MG63 (cell line): ENCODE results near the gene MED28. TPM values are rescaled to one million over a fixed set of nuclear protein-coding genes. Genes with fewer than 3 reads are reported as not detected.
"Not testable (repeated sequence)": the region's sequence is repeated elsewhere in the genome, so short reads cannot be mapped to it uniquely, and the experiment has no call there.

Source experiments
- DNase-seq: peaks from one replicate; pipeline ENCODE4 v3.0.0-alpha.2; 2020
- H3K27me3 ChIP-seq: fragments of 250-450 bp; sonication (Bioruptor Pico); 2 replicates; pipeline ENCODE4 v1.5.1; 2020; ENCODE audit warnings: mild to moderate bottlenecking, moderate library complexity
- H3K36me3 ChIP-seq: fragments of 250-450 bp; sonication (Bioruptor Pico); 2 replicates; pipeline ENCODE4 v1.5.1; 2020; ENCODE audit warnings: mild to moderate bottlenecking, moderate library complexity
- H3K4me3 ChIP-seq: fragments of 250-450 bp; sonication (Bioruptor Pico); 2 replicates; pipeline ENCODE4 v1.5.1; 2020; ENCODE audit warnings: mild to moderate bottlenecking, moderate library complexity
- H3K9me3 ChIP-seq: fragments of 250-450 bp; sonication (Bioruptor Pico); 2 replicates; pipeline ENCODE4 v1.5.1; 2020; ENCODE audit warnings: mild to moderate bottlenecking, moderate library complexity
- total RNA-seq: library from RNA; depleted of rRNA; stranded (reverse); fragments of >200 nt; shearing (Covaris generic); gene quantifications from 2 replicates; pipeline ENCODE4 v1.2.3, GENCODE V29; 2014; ENCODE audit warnings: low replicate concordance; rRNA removed

Gene MED28, protein sequence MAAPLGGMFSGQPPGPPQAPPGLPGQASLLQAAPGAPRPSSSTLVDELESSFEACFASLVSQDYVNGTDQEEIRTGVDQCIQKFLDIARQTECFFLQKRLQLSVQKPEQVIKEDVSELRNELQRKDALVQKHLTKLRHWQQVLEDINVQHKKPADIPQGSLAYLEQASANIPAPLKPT
- 10.3 and 18.1 TPM in 2 replicates for total RNA-seq

DNA sequence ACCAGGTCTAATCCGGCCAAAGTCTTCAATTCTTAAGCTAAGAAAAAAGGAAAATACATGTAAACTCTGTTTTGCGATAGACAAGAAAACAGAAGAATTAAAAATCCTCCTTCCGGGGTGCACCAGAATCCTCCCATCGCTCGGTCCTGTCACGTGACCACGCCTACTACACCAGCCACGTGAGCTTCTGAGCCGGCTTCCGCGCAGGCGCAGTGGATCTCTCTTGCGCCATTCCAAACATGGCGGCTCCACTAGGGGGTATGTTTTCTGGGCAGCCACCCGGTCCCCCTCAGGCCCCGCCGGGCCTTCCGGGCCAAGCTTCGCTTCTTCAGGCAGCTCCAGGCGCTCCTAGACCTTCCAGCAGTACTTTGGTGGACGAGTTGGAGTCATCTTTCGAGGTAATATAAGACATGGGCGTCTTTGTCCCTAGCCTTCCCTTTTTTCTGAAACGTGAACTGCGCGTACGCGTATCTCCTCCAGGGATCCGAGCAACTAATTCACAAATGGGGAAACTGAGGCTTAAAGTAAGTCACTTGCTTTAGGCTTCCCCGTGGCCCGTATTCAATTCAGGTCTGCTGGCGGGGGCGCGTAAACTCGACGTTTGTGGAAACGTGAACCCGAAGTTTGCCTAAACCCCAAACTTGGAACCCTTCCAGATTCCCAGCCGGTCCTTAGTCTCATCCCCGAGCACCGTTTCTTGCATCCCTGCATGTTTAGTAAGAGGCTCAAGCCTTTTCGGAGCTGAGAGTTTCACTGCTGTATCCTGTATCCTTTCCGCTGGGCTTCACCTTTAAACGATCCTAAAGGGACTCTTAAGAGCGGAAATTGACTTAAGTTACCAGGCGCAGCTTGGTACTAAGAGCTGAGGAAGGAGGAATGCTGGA is at the start of gene MED28:
Gene MED28, plus strand, starts transcription at position 226 of the 884 bp plus-strand sequence. Its CDS starts 14 bp downstream, at position 240.
- no peaks in the 10 kb centered on the region for H3K27me3 ChIP-seq
- DNase-seq: peak; percentile 88
- H3K36me3 ChIP-seq: peaks cover 4% of the 10 kb centered on the region

DNA sequence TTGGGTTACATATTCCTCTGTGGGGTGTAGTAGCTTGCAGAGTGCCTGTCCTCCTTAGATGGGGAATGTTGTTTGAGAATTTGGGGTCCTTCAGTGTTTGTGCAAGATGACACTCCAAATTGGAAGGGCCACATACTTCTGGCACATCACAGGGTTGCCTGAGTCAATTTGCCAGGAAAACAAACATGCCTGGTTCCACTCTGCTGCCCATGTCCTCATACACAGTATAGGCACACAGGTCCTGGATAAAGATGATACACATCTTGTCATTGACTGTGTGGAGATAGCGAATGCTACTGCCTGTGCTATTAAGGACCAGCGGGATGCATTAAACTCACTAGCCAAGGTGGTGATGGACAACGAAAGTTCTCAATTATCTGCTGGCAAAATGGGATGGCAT is 48.6 kb upstream of the MED28 start:
- Histone ChIP-seq H3K27me3 (no peaks in the 10 kb centered on the region), H3K36me3 (no peaks in the 10 kb centered on the region), H3K9me3 (no peaks in the 10 kb centered on the region), H3K4me3 (no peak overlapping the region)
- no peak for DNase-seq

More for the DNA sequence above, at the start of gene MED28:
- Histone ChIP-seq H3K4me3 (peak within 1 kb of the TSS; percentile 78), H3K9me3 (no peaks in the 10 kb centered on the region)

DNA sequence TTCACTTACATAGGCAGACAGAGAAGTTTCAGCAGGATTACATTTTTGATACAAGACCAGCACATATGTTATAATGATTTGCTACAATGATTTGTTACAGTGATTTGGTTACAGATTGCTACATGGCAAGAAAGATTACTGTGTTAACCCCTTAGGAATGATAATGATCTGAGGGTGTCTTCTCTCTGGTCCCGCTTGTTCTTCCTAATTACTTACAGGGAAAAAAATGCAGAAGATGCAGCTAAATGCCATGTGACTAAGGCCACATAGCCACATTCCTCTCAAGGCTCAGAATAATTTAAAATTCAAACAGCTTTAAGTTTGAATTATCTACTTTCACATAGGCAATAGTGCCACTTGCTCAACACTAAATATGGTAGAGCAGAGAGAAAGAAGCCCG is 47.2 kb upstream of the MED28 start:
- Histone ChIP-seq H3K9me3 (no peaks in the 10 kb centered on the region), H3K4me3 (no peak overlapping the region), H3K36me3 (no peaks in the 10 kb centered on the region), H3K27me3 (no peaks in the 10 kb centered on the region)
- no peak for DNase-seq

DNA sequence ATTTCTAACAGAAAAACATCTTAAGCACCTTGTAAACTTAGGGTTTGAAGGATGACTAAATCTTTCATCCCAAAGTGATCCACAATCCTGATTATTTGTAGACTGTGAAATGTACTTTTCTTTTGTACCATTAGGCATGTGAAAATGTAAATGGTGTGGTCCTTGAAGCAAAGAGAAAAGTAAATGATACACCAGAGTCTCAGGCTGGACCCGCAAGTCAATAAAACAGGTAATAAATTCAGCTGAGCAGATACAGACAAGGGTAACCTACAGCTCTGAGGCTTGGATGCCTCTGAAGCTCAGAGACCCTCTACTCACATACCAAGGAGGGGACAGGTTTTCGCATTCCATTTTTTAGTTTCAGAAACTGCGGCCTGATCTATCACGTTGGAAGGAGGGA is 40.2 kb upstream of the MED28 start:
- DNase-seq: no peak
- H3K27me3 ChIP-seq: no peaks in the 10 kb centered on the region
- H3K36me3 ChIP-seq: no peaks in the 10 kb centered on the region
- no peak overlapping the region for H3K4me3 ChIP-seq
- H3K9me3 ChIP-seq: no peaks in the 10 kb centered on the region

DNA sequence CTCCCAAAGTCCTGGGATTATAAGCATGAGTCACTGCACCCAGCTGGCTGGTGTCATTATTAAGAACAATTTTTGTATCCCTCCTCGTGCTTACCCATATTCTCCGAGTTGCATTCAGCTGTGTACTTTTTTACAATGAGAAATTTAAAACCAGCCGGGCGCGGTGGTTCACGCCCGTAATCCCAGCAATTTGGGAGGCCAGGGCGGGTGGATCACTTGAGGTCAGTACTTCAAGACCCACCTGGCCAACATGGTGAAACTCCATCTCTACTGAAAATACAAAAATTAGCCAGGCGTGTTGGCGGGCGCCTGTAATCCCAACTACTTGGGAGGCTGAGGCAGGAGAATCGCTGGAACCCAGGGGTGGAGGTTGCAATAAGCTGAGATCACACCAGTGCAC is 39.3 kb upstream of the MED28 start:
- H3K36me3 ChIP-seq, H3K27me3 ChIP-seq, H3K4me3 ChIP-seq, DNase-seq, H3K9me3 ChIP-seq: not testable (repeated sequence)

DNA sequence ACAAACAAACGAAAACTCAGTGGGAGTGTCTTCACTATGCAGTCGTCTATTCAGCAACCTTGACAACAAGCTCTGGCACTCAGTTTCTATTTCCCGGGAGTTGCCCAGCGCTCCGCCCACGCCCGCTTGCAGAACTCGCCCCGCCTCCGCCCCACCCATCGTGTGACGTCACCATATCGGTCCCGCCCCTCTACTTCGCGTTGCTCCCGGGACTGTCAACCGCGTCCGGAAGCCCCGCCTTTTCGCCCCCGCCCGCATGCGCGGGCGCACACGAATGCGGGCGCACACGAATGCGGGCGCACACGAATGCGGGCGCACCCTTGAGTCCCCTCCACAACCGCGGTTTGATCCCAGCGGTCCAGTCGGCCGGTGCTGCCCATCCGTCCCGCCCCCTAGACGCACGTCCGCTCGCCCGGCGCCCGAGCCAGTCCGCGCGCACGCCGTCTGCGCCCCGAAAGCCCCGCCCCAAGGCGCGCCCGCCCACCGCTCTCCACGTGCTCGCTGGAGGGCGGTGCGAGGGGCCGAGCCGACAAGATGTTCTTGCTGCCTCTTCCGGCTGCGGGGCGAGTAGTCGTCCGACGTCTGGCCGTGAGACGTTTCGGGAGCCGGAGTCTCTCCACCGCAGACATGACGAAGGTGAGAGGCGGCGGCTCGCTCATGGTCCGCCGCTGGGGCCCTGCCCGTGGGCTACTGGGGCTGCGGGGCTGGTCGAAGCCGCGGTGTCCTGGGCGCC is 37.3 kb upstream of the MED28 start, which contains the start of gene LAP3:
Gene LAP3, plus strand, starts transcription at position 267 of the 733 bp plus-strand sequence. Its CDS starts 268 bp downstream, at position 535.
- Histone ChIP-seq H3K9me3 (no peaks in the 10 kb centered on the region), H3K27me3 (no peaks in the 10 kb centered on the region), H3K36me3 (peaks cover 13% of the 10 kb centered on the region), H3K4me3 (peak within 1 kb of the TSS; percentile 85)
- DNase-seq: peak; percentile 90

DNA sequence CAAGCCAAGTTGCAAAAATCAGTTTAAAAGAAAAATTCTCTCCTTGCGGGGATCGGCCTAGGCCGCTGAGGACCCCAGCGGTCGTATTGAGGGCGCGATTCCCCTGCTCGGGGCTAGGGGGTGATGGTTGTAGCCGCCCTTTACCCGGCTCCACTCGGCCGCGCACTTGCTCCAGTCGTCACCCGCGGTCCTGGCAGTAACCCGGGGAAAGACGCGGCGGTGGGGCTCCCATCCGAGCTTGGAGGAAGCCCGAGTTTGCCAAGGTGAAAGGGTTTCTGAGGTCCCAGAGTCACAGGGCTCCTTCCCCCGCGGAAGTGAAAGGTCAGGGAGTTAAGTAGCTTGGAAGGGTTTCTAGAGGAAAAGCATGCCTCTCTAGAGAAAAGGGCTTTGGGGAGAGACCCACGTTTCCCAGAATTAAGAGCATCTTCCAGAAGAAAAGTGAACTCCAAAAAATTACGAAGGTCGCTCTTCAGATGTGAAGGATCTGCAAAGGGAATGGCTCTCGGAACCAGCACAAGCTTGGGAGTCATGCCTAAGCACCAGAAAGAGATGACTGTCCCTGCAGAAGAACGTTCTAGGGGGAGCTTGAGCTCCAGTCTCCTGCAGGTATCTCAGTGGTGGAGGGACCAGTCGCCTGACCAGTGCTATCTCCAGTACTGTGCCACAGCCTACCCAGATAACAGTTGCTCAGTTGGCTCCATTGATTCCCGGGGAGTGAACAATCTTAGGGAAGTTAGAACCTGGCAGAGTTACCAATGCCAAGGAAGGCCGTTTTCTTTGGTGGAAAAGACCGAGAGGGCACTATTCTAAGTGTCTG is 36.6 kb upstream of the MED28 start:
- Histone ChIP-seq H3K27me3 (no peaks in the 10 kb centered on the region), H3K9me3 (no peaks in the 10 kb centered on the region), H3K4me3 (peak overlapping the region; percentile 85), H3K36me3 (peaks cover 13% of the 10 kb centered on the region)
- DNase-seq: peak; percentile 23

DNA sequence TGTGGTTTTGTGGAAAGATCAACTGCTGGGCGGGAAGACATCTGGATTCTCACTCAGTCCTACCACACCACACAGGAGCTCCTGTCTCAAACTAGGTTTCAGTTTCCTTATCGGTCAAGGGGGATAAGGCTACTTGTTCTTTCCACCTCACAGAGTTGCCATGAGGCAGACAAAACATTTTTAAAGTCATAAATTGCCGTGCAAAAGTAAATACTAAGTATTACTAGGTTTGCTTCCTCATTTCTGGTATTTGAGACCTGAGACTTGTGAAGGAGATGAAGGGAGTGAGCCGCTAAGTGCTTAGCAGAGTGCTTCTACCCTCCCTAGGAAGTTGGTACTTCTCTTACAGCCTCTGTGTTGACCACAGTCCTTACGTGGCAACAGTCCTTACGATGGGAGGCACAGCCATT is 36.0 kb upstream of the MED28 start:
- H3K4me3 ChIP-seq: peak overlapping the region; percentile 85
- no peak for DNase-seq
- no peaks in the 10 kb centered on the region for H3K27me3 ChIP-seq
- H3K36me3 ChIP-seq: peaks cover 13% of the 10 kb centered on the region
- no peaks in the 10 kb centered on the region for H3K9me3 ChIP-seq

DNA sequence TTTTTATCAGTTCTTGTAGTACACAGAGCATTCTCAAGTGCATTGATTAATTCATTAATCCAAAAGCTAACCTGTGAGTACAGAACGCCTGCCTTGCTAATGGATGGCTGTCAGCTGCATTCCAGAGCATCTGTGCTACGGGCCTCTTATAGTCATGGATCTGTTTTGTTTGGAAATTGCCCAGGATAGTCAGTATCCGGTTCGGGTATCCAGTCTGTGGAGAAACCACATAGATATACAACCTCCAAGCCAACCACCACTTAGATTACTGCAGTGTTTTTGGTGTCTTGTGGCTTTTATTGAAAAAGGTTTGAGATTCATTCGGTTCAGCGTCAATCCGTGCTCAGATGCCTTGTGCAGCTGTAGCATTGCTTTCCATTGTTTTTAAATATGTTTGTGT is 33.5 kb upstream of the MED28 start:
- Histone ChIP-seq H3K27me3 (no peaks in the 10 kb centered on the region), H3K4me3 (no peak overlapping the region), H3K9me3 (no peaks in the 10 kb centered on the region), H3K36me3 (peaks cover 13% of the 10 kb centered on the region)
- no peak for DNase-seq

DNA sequence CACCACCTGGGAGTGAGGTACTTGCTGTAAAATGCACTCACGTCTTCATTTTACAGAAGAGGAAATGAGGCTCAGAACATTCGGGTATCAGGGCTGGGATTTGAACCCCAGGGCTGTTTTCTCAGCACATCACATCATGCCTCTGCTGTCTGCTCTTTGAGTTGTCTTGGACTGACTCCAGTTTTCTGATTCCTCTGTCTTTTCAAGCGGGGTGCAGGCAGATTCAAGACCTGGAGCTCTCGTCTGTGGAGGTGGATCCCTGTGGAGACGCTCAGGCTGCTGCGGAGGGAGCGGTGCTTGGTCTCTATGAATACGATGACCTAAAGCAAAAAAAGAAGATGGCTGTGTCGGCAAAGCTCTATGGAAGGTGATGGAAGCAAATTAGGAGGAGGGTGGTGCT is 31.2 kb upstream of the MED28 start:
- no peak for DNase-seq
- no peak overlapping the region for H3K4me3 ChIP-seq
- no peaks in the 10 kb centered on the region for H3K9me3 ChIP-seq
- no peaks in the 10 kb centered on the region for H3K27me3 ChIP-seq
- peaks cover 13% of the 10 kb centered on the region for H3K36me3 ChIP-seq

DNA sequence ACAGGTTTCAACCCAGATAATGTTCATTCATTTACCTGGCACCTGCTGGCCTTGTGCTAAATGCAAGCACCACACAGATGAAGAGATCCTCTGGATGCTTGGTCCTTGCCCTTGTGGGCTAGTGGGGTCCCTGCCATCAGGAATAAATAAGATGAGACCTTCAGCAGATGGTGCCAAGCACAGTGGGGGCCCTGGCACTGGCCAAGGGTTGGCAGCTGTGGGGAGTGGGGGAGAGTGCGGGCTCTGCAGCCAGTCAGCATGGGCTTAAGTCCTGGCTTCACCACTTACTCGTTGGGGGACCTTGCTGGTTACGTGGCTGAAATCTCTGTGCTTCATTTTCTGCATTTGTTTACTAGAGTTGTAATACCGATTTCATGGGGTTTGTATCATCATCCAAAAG is 30.5 kb upstream of the MED28 start:
- peaks cover 13% of the 10 kb centered on the region for H3K36me3 ChIP-seq
- no peak overlapping the region for H3K4me3 ChIP-seq
- DNase-seq: no peak
- no peaks in the 10 kb centered on the region for H3K9me3 ChIP-seq
- H3K27me3 ChIP-seq: no peaks in the 10 kb centered on the region

DNA sequence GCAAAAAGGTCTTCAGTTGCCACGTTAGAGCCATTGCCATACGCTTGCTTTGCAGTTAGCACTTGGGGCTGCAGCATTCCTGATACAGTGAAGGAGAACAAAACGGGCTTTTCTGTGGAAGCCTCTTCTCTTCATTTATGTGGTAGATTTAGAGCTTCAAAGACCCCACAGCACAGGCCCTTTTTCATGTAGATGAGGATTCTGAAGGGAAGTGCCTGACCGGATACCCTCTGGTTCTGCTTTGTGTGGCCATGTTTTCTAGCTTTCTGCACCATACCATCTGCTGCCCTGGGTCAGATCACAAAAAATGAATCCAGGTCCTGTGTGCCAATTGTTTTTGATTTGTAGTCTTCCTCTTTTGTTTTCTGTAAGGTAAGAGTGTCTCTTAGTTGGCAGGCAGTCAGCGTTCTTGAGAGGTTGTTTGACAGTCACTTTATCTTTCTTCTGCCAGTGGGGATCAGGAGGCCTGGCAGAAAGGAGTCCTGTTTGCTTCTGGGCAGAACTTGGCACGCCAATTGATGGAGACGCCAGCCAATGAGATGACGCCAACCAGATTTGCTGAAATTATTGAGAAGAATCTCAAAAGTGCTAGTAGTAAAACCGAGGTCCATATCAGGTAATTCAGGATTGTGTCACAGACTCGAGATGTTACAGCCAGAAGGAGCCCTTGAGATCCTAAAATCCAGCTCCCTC is 29.8 kb upstream of the MED28 start:
- DNase-seq: no peak
- no peaks in the 10 kb centered on the region for H3K9me3 ChIP-seq
- no peak overlapping the region for H3K4me3 ChIP-seq
- H3K27me3 ChIP-seq: no peaks in the 10 kb centered on the region
- peaks cover 15% of the 10 kb centered on the region for H3K36me3 ChIP-seq

DNA sequence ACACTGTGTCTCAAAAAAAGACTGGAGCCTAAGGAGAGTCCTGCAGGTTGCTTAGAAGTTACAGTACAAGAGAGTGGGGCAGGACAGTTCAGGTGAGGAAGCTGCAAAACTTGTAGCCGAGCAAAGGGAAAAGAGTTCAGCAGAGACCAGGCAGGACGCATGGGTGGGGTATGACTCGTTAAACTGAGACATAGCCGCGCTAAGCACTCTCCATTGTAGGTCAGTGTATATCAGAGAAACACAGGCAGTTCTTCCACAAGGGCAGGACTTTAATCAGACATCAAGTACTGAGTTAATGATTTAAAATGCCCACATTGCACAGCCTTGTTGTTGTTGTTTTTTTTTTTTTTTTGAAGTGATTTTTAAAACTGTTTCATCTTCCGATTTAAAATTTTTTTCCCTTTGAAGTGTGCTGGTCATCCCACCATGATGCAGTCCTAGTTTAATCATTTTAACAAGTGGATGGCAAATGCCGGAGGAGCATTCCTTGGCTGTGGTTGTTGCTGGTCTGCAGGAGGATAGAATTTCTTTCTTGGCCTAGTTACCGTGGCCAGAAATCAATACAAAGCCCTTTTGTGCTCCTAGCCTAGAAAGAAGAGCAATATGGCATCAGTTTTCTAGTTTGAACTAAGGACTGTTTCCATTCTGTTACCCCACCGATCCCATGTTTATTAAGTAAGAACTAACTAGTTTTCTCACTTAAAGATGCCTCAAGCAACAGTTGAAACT is 27.2 kb upstream of the MED28 start:
- peaks cover 2% of the 10 kb centered on the region for H3K36me3 ChIP-seq
- DNase-seq: no peak
- no peaks in the 10 kb centered on the region for H3K9me3 ChIP-seq
- H3K4me3 ChIP-seq: no peak overlapping the region
- no peaks in the 10 kb centered on the region for H3K27me3 ChIP-seq

DNA sequence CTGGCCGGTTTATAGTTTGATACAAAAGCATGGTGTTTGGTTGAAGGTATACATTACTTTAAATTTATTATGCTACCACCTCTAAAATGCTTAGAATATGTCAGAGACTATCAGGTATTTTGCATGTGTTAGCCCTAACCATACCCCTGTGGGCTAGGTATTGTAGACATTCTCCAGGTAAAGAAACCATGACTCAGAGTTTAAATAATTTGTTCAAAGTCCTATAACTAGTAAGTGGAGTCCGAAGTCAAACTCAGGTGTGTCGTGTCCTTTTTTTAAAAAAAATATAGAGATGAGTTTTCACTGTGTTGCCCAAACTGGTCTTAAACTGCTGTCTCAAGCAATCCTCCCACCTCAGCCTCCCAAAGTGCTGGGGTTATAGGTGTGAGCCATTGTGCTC is 25.1 kb upstream of the MED28 start:
- H3K9me3 ChIP-seq: no peaks in the 10 kb centered on the region
- no peak overlapping the region for H3K4me3 ChIP-seq
- peaks cover 2% of the 10 kb centered on the region for H3K36me3 ChIP-seq

DNA sequence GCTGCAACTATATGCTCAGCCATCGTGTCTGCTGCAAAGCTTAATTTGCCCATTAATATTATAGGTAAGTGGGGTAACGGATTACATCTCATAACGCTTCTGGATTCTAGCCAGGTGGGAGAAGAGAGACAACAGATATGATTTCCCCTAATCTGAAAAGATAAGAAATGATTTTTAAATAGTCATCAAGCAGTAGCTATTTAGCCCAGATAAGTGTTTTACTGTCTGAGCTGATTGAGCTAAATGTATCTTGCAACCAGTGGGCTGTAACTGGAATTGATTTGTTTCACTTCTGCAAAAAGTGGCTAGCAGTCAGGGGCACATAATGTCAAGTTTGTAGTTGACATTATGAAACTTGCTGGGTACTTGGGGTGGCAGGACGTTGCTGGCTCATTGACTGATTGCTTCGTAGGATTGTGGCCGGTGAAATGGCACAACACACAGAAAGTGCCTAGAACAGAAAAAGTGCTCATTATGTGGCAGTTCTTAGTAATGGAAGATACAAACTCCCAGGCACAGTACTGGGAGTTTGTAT is 18.9 kb upstream of the MED28 start:
- no peak for DNase-seq
- Histone ChIP-seq H3K4me3 (no peak overlapping the region), H3K36me3 (peaks cover 6% of the 10 kb centered on the region), H3K27me3 (no peaks in the 10 kb centered on the region), H3K9me3 (no peaks in the 10 kb centered on the region)

More for the DNA sequence above, 25.1 kb upstream of the MED28 start:
- H3K27me3 ChIP-seq: no peaks in the 10 kb centered on the region
- no peak for DNase-seq
